HG03457 (cell line): ENCODE data around the gene MLLT3.

ENCODE experiments used
- ATAC-seq: cut with Tn5 transposase; IDR thresholded peaks from one replicate; pipeline ENCODE4 v1.9.1; 2021; ENCODE audit warnings: moderate number of reproducible peaks; ENCODE audit not compliant: unreplicated experiment

The MLLT3 gene

GRCh38 chr9:20395651-20396050 lies 226.6 kb downstream of the MLLT3 start:
- no peak for ATAC-seq

DNA sequence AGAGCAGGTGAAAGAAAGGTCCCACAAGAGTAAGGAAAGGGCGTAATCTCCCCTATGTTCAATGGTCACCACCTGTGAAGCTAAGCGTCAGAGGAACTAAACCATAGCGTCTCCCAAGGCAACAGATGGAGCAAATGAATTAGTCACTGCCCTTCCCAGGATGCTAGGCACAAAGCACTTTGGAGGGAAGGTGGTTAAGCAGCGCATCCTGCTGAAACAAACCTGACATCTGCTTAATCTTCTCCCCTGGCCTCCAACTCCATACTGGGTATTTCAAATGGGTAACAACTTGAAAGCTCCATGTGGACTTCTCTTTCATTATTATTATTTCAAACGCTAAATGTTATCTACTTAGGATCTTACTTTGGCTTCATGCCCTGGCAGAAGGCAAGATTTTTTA lies 227.3 kb downstream of the MLLT3 start:
- ATAC-seq: no peak

DNA sequence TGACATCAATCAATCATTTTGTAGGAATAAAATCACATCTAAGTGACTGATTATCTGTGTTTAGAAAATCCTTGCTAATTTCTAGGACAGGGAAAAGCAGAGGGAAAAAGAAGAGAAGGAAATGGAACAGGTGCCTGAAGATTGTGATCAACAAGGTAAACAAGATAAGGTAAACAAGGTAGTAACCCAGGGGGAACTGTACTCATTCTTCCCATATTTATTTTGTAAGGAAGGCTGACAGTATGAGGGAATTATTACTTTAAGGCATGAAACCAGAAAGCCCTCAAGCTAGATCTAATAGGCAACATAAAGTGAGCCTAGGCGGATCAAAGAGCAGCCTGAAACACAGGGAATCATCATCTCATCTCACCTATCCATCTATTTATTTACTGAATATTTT lies 231.1 kb downstream of the MLLT3 start:
- ATAC-seq: no peak

DNA sequence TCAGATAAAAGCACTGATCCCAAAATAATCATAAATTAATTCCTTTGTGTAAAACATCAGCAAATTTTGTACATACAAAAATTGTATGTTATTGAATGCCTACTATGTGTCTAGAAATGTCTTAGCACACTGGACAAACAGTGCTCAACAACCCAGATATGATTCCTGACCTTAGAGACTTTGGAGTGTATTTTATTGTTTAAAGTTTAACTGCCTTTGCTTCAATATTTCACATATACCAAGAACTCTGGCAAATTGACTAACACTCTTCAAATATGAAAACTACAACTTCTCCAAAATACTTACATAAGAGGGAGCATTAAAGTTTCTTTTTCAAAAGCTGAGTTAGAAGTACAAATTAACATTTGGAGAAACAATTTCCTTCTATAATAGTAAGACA lies 231.9 kb downstream of the MLLT3 start:
- ATAC-seq: no peak

DNA sequence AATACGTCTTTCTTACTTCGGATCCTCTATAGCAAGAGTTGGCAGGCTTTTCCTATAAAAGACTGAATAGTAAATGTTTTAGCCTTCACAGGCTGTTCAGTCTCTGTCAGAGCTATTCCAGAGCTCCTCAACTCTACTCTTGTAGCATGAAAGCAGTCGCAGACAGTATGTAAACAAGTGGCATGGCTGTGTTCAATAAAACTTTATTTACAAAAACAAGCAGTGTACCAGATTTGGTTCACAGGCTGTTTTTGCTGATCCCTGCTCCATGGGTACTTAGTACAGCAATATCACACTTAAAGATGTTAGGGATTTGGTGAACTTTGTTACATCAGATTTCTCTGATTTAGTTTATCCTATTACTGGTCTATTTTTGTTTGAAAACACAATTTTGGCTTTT lies 235.2 kb downstream of the MLLT3 start:
- ATAC-seq: no peak

DNA sequence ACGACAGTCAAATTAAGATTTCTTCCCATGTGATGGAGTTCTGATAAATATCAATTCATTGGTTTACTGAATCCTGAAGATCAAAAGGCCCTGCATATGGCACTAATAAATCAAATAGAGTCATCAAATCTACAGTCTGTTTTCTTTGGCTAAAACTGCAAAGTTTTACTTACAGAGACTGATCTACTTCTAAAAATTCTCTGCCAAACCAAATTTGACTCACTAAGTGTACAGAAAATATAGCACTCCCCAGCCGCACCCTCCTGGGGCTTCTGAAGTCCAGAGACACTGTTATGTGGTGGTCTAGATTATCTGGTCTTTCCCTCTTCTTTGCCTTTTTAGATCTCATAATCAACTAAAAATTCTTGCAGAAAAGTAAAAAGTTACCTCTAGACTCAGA lies 237.7 kb downstream of the MLLT3 start:
- no peak for ATAC-seq

GRCh38 chr9:20382460-20383071 lies 239.7 kb downstream of the MLLT3 start:
- ATAC-seq: no peak

- no peak for ATAC-seq
Observed at GRCh38 chr9:20380546-20380945, 241.8 kb downstream of the MLLT3 start.

DNA sequence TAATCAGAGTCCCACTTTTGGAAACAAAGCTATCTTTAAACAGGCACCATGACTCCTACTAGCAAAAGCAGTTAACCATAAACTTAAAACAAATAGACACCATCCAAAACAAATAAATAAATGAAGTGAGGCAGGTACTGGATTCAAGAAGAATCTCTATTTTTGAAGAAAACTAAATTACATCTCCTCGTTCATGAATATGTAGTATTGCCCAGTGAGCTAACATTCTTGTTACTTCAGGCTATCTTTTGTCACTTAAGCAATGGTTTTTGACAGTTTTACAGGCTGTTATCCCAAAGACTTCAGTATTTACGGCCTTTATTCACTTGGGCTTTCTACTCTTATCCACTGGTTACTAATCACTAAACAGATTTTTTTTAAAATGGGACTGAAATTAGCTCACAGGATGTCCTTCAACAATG lies 242.5 kb downstream of the MLLT3 start:
- ATAC-seq: no peak

DNA sequence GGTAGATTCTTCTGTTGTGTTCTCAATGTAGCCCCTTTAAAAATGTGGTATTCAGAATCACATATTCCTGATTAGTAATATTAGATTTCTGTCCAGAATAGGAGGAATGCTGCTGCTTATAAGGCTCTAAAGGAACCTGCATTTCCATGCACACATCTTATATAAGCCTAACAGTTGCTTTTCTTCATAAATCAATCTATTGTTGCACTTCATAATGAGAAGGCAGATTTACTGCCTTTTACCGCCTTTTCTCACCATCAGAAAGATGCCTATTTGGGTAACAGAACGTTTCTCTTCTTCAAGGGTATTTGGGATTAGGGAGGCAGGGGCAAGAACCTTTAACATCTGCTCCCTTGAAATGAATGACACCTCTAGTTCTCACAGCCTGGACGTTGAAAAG lies 243.4 kb downstream of the MLLT3 start:
- no peak for ATAC-seq

GRCh38 chr9:20377790-20378189 lies 244.5 kb downstream of the MLLT3 start:
- no peak for ATAC-seq

- no peak for ATAC-seq
Observed at GRCh38 chr9:20376731-20377375, 245.4 kb downstream of the MLLT3 start.

DNA sequence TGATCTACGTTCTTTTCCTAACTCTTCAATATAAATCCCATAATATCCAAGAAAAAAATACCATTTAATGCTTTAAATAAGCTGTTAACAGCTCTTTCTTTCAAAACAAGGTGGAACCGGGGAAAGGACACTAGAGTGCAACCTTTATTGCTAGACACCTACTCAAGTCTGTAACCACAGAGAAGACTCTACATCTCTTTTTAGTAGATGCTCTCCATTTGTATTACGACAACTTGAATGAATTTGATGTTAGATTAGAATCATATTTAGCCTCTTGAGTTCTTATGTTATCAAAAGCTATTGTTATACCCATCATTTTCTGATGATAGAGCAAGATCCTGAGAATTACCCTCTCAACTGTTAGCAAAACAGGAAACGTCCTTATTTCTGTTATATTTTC lies 246.3 kb downstream of the MLLT3 start:
- ATAC-seq: no peak

- ATAC-seq: no peak
Observed at GRCh38 chr9:20373263-20373662, 249.0 kb downstream of the MLLT3 start.

GRCh38 chr9:20369391-20369790 lies 252.9 kb downstream of the MLLT3 start:
- ATAC-seq: no peak

DNA sequence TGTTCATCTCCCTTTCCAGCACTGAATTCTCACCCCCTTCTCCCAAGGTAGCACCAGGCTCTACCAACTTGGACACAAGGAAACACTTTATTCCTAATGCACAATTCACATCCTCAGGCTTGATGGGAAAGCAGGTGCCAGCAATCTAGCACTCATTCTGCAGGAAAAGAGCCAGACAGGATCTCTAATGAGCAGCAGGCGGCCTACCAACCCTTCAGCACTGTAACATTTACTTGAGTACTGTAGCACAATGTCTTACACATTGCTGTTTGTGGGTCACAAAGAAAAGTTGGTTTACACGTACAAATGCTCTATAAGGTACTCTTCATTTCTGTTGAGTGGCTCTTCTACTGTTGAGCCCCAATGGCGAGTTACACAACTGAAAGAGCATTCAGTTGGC lies 254.4 kb downstream of the MLLT3 start:
- no peak for ATAC-seq

DNA sequence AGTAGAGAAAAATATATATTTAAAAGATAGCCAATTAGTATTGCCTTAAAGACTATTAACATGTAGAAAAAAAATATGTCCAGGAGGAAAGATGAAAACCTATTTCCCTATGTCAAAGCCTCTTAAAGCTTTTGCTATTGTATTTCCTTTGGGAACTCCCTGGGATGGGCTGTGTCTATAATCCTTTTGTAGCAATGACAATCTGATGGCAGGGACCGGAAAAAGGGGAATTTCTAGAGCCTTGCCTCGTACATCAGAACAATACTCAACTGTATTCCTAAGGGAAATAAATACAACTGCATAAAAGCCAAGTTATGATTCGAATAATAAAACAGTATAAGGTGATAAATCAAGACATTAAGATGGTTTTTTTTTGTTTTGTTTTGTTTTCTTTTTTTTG lies 257.3 kb downstream of the MLLT3 start:
- ATAC-seq: no peak

GRCh38 chr9:20363233-20363632 lies 259.1 kb downstream of the MLLT3 start:
- ATAC-seq: no peak

DNA sequence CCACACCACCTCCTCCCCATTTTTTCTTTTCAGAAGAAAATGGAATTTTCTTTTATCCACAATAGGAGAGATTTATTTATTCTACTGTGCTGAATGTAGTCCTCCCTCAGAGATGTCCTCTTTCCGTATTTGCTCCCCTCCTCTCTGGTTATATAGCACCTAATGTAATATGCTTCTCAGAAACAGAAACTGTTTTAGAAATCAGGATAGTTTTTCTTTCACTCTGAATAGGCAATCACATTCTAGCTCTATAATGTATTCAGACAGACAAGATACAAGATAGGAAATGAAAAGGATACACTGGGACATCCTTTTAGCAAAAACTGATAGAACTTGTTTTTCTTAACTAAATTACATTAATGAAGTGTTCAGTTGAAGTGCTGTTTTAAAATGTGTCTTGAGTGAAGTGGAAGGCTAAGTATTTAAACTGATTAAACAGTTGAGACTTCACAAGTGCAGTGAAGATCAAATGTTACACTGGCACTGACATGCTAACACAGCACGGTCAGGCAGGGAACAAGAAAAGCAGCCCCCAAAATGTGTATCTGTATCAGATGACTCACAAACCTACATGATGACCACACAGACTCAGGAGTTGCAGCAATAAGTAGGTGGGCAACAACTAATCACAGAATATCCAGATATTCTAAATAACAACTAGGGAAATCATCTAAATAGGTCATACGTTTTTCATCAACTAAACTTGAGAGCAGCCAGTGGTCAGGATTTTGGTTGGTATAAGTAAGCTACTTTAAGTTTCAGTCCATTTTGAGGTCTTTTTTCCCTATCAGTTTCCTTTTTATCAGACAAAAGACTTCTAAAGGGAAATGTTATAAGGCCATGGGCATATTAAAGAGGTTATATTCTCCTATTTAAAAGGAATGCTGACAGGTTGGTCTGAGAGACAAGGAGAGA lies 260.4 kb downstream of the MLLT3 start:
- ATAC-seq: peak; percentile 81

GRCh38 chr9:20361229-20361628 lies 261.1 kb downstream of the MLLT3 start:
- no peak for ATAC-seq

DNA sequence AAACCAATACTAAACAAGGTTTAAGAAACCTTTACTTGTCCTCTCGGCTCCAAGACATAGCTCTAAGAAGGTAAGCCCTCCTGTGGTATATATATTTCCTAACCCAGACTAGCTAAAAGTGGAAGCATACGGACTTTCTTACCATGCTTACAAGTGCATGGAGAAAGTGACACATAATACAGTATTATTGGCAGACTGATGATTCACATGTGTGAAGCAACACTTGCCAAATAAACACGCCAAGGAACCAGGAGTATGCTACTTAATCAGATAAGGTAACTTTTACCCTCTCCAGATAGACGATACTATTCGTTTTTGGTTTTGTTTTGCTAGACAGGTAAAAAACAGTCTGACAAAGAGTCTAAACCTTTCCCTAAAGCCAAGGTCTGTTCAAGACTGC lies 264.1 kb downstream of the MLLT3 start:
- no peak for ATAC-seq

GRCh38 chr9:20357037-20357432 lies 265.3 kb downstream of the MLLT3 start:
- no peak for ATAC-seq
